Measurements from ENCODE around the gene SERPINA5. TPM values are rescaled to one million over a fixed set of nuclear protein-coding genes. Genes with fewer than 3 reads are reported as not detected.

Gene SERPINA5
- total and polyA plus RNA-seq, 2 of the 13 experiments (the other 11 are each of a cell fraction or from before 2014, with no cell fraction given) = 449 to 498 TPM

GRCh38 chr14:94593749-94594431 lies 12.7 kb downstream of the SERPINA5 start (continued):
- TF ChIP-seq FOXM1 (CRISPR knock-in tag; IDR thresholded peaks at IDR 0.05) (no peak), ETV5 (CRISPR knock-in tag; IDR thresholded peaks at IDR 0.05; ENCODE audit: borderline replicate concordance) (peak; percentile 94), ZNF850 (CRISPR knock-in tag; conservative IDR thresholded peaks at IDR 0.05) (peak; percentile 65; the same call in 1 of the 2 replicates), ZNF460 (CRISPR knock-in tag; IDR thresholded peaks at IDR 0.05; ENCODE audit: borderline replicate concordance) (peak; percentile 84; the same call in 1 of the 2 replicates), SRSF1 (optimal IDR thresholded peaks at IDR 0.05; ENCODE audit: low read depth, low read length) (no peak), MTA1 (CRISPR knock-in tag; IDR thresholded peaks at IDR 0.05; ENCODE audit: borderline replicate concordance) (peak; percentile 98), SRSF4 (IDR thresholded peaks at IDR 0.05; ENCODE audit: low read depth, low read length, poor library complexity, severe bottlenecking) (no peak), ZNF639 (CRISPR knock-in tag; conservative IDR thresholded peaks at IDR 0.05) (peak; percentile 74; the same call in 1 of the 2 replicates), NFE2L1 (CRISPR knock-in tag; IDR thresholded peaks at IDR 0.05; ENCODE audit: borderline replicate concordance) (no peak), SKI (IDR thresholded peaks at IDR 0.05; ENCODE audit: partially characterized antibody) (peak; percentile 100), ZNF543 (CRISPR knock-in tag; IDR thresholded peaks at IDR 0.05) (peak; percentile 88), HCFC1 (IDR thresholded peaks at IDR 0.05; ENCODE audit: low read depth, low read length) (no peak), ZBTB2 (CRISPR knock-in tag; IDR thresholded peaks at IDR 0.05; ENCODE audit: low read depth) (peak; percentile 61), ETV6 (CRISPR knock-in tag; conservative IDR thresholded peaks at IDR 0.05) (peak; percentile 93; the same call in 1 of the 2 replicates), ZNF713 (CRISPR knock-in tag; IDR thresholded peaks at IDR 0.05) (no peak), IRF2 (CRISPR knock-in tag; IDR thresholded peaks at IDR 0.05) (peak; percentile 98), POLR2A (IDR thresholded peaks at IDR 0.05; ENCODE audit: insufficient read depth in 1 of 2, low read depth in 2 of 2, low read length in 2 of 2) (peak in 1 of 2 experiments; percentile 7; a peak in 1 of 4 replicates), IKZF4 (CRISPR knock-in tag; IDR thresholded peaks at IDR 0.05; ENCODE audit: borderline replicate concordance, low read depth, not compliant biosample characterization) (no peak), MXD3 (CRISPR knock-in tag; IDR thresholded peaks at IDR 0.05) (no peak; the same call in 1 of the 2 replicates), KAT7 (CRISPR knock-in tag; IDR thresholded peaks at IDR 0.05; ENCODE audit: borderline replicate concordance) (peak; percentile 74; the same call in 1 of the 2 replicates), MEIS1 (CRISPR knock-in tag; IDR thresholded peaks at IDR 0.05; ENCODE audit: borderline replicate concordance) (peak; percentile 95), ZUFSP (CRISPR knock-in tag; IDR thresholded peaks at IDR 0.05; ENCODE audit: borderline replicate concordance) (no peak), TAF15 (IDR thresholded peaks at IDR 0.05; ENCODE audit: low read depth, low read length, poor library complexity, severe bottlenecking) (no peak), ZNF414 (CRISPR knock-in tag; IDR thresholded peaks at IDR 0.05) (peak; percentile 98)
